Endothelial cell of umbilical vein (primary cell): ENCODE results near the gene ADAMTS14. TPM values are rescaled to one million over a fixed set of nuclear protein-coding genes. Genes with fewer than 3 reads are reported as not detected.

Source experiments
- BruUV-seq: library from RNA; stranded (reverse); fragments of 400-500 nt; replicated peaks from 2 replicates; lab custom pipeline; 2021; lab: Mats Ljungman, UMichigan
- CTCF ChIA-PET: fragments of 300-600, 350-600 bp; sonication (Branson Sonifier 250); formaldehyde crosslinking; loops from one replicate; lab custom pipeline; 2021; ENCODE audit warnings: antibody characterized with exemption, inconsistent platforms; lab: Charles Lee
- POLR2A ChIA-PET: fragments of 300-600, 350-600 bp; sonication (Branson Sonifier 250); formaldehyde crosslinking; loops from one replicate; lab custom pipeline; 2021; ENCODE audit warnings: antibody characterized with exemption, inconsistent platforms; lab: Charles Lee
- DNase-seq: peaks from one replicate; pipeline ENCODE4 v3.0.0-alpha.2; 2011; ENCODE audit warnings: low read depth, low spot score
- FAIRE-seq: peaks from 2 replicates; lab custom pipeline; 2011; peaks lifted over from hg19 to GRCh38; lab: Jason Lieb, UNC
- H2AFZ ChIP-seq: 2 replicates; pipeline ENCODE4 v1.6.0; 2012; ENCODE audit warnings: low read depth, low read length, control low read depth, inconsistent platforms
- H3K27ac ChIP-seq: 2 replicates; pipeline ENCODE4 v1.5.1; 2011; ENCODE audit warnings: low read depth, mild to moderate bottlenecking, control low read depth, low read length, moderate library complexity; ENCODE audit not compliant: insufficient read depth
- H3K27me3 ChIP-seq, 2 experiments: 2 replicates each; pipeline versions ENCODE4 v1.6.0 to v1.6.1; 2011; ENCODE audit warnings: low read length in 2 of 2, mixed read lengths in 1 of 2; ENCODE audit not compliant: control insufficient read depth in 2 of 2, insufficient read depth in 2 of 2
- H3K36me3 ChIP-seq, 2 experiments: 2 replicates in 1 of 2; 3 replicates in 1 of 2; pipeline ENCODE4 v1.5.1; 2011; ENCODE audit warnings: low read length in 2 of 2, mild to moderate bottlenecking in 1 of 2, moderate library complexity in 1 of 2; ENCODE audit not compliant: control insufficient read depth in 2 of 2, insufficient read depth in 2 of 2; ENCODE audit errors: extremely low read depth in 1 of 2
- H3K4me1 ChIP-seq: 3 replicates; pipeline ENCODE4 v1.5.1; 2011; ENCODE audit warnings: mild to moderate bottlenecking, low read length; ENCODE audit not compliant: control insufficient read depth, insufficient read depth; ENCODE audit errors: extremely low read depth
- H3K4me2 ChIP-seq: 2 replicates; pipeline ENCODE4 v1.6.1; 2011; ENCODE audit warnings: low read length, control low read depth, mixed read lengths; ENCODE audit not compliant: insufficient read depth
- H3K4me3 ChIP-seq, 3 experiments: fragments of 200-600 bp in 1 of 3; sonication (generic), shearing (Covaris generic) in 1 of 3; replicated peaks in 1 of 3; 2 replicates each; pipeline ENCODE4 v1.5.1; 2011 to 2016; ENCODE audit warnings: control low read depth in 3 of 3, low read length in 3 of 3, mild to moderate bottlenecking in 2 of 3, inconsistent platforms in 1 of 3, low read depth in 1 of 3, moderate library complexity in 1 of 3; ENCODE audit not compliant: insufficient read depth in 1 of 3
- H3K79me2 ChIP-seq: 2 replicates; pipeline ENCODE4 v1.6.0; 2012; ENCODE audit warnings: low read length, inconsistent platforms; ENCODE audit not compliant: control insufficient read depth, insufficient read depth
- H3K9ac ChIP-seq: replicated peaks from 2 replicates; pipeline ENCODE3; 2011; ENCODE audit warnings: low read length, control low read depth; ENCODE audit not compliant: insufficient read depth; ENCODE audit errors: extremely low read depth
- H3K9me1 ChIP-seq: replicated peaks from 3 replicates; pipeline ENCODE4 v1.6.0; 2011; ENCODE audit warnings: mild to moderate bottlenecking, low read length; ENCODE audit not compliant: control insufficient read depth, insufficient read depth; ENCODE audit errors: extremely low read depth
- H3K9me3 ChIP-seq: replicated peaks from 2 replicates; pipeline ENCODE4 v1.5.1; 2012; ENCODE audit warnings: low read length, inconsistent platforms; ENCODE audit not compliant: control insufficient read depth, insufficient read depth
- H4K20me1 ChIP-seq: replicated peaks from 2 replicates; pipeline ENCODE3; 2011; ENCODE audit warnings: mild to moderate bottlenecking, low read length; ENCODE audit not compliant: control insufficient read depth, insufficient read depth; ENCODE audit errors: extremely low read depth
- EZH2 ChIP-seq: IDR thresholded peaks from 2 replicates; pipeline ENCODE4 v1.6.1; 2012; ENCODE audit warnings: borderline replicate concordance, low read depth, mild to moderate bottlenecking, moderate library complexity, low read length, inconsistent platforms; ENCODE audit not compliant: severe bottlenecking
- FOS ChIP-seq: IDR thresholded peaks from 2 replicates; pipeline ENCODE4 v1.6.1; 2011; ENCODE audit warnings: mild to moderate bottlenecking, low read length, moderate library complexity, borderline replicate concordance; ENCODE audit not compliant: insufficient read depth
- GATA2 ChIP-seq: IDR thresholded peaks from 2 replicates; pipeline ENCODE4 v1.7.0; 2011; ENCODE audit warnings: low read depth, mild to moderate bottlenecking, moderate library complexity, mixed read lengths, low read length; ENCODE audit not compliant: insufficient read length, insufficient read depth
- JUN ChIP-seq: IDR thresholded peaks from 2 replicates; pipeline ENCODE4 v1.6.1; 2011; ENCODE audit warnings: borderline replicate concordance, low read depth; ENCODE audit not compliant: insufficient read length, insufficient read depth
- MYC ChIP-seq: IDR thresholded peaks from one replicate; pipeline ENCODE4 v1.6.1; 2011; ENCODE audit warnings: mild to moderate bottlenecking, low read depth, low read length
- POLR2A ChIP-seq: IDR thresholded peaks from 2 replicates; pipeline ENCODE4 v1.6.1; 2012; ENCODE audit warnings: low read depth, mild to moderate bottlenecking, control low read depth, low read length
- POLR2AphosphoS5 ChIP-seq: IDR thresholded peaks from 2 replicates; pipeline ENCODE4 v1.6.1; 2012; ENCODE audit warnings: low read depth, mild to moderate bottlenecking, control low read depth, low read length, moderate library complexity; ENCODE audit not compliant: insufficient read depth
- dilution Hi-C: fragments of 300-500 bp; cut with MboI; formaldehyde crosslinking; loops from one replicate; pipeline ENCODE4 v1.15.0; 2019; ENCODE audit warnings: low sequenced_read_pairs; ENCODE audit not compliant: extremely low pct_ligation_motif_present
- intact Hi-C: fragments of 100-400 bp; cut with micrococcal nuclease; formaldehyde crosslinking; loops from one replicate; pipeline ENCODE4 v1.10.0; 2022
- polyA plus RNA-seq, 4 experiments: library from polyadenylated mRNA; depleted of rRNA in 3 of 4; stranded (reverse) in 3 of 4; unstranded in 1 of 4; fragments of >200 nt; gene quantifications; 2 replicates each; pipeline versions ENCODE4 v1.2.1 to v1.2.3, GENCODE V29; 2011 to 2012; ENCODE audit warnings: missing spikeins in 1 of 4
- total RNA-seq: library from RNA; stranded (reverse); gene quantifications from 2 replicates; pipeline ENCODE4 v1.2.3, GENCODE V29; 2021
- TF ChIP-seq, protein P1 (sequence below), 2 donors: IDR thresholded peaks; 1 replicate in 1 of 2; 2 replicates in 1 of 2; pipeline ENCODE4 v1.5.1; 2011; ENCODE audit warnings: low read length in 2 of 2, mild to moderate bottlenecking in 2 of 2, moderate library complexity in 2 of 2, control low read depth in 1 of 2, inconsistent platforms in 1 of 2, low read depth in 1 of 2; ENCODE audit not compliant: insufficient read depth in 1 of 2; ENCODE audit errors: extremely low read depth in 1 of 2
- TF ChIP-seq, protein P2 (sequence below): IDR thresholded peaks from 2 replicates; pipeline ENCODE4 v1.6.1; 2011; ENCODE audit not compliant: insufficient read depth, insufficient read length

Gene ADAMTS14
- total and polyA plus RNA-seq, 2 donors (not counting 3 experiments of a cell fraction or from before 2014, with no cell fraction given) = not detected

DNA sequence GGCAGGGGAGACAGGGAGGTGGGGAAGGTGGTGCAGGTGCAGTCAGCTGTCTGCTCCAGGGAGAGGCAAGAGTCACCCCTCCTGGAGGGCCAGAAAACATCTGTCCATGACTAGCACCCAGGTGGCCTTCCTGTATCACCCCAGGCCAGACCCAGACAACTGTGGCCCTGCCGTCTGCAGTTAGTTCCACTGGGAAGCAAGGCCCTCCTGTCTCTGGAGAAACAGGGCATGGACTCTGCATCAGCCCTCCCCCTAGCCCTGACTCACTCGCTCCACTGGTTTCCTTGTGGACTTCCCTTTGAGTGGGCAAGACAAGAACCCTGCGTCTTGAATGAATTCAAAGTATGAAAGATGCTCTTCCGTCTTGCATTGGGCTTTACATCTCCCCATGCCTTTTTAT lies 100.3 kb downstream of the ADAMTS14 start:
- POLR2A ChIA-PET = no interaction called here
- CTCF ChIA-PET = no interaction called here
- H3K36me3 ChIP-seq = no peaks in the 10 kb centered on the region
- intact Hi-C loops (no loop called here), dilution Hi-C loops (no loop called here)
- TF ChIP-seq EZH2 = no peak
- no peak for TF ChIP-seq FOS
- BruUV-seq = no TSS peak
- no peak overlapping the region for H3K4me3 ChIP-seq
- no peaks in the 10 kb centered on the region for H3K79me2 ChIP-seq
- no peaks in the 10 kb centered on the region for H3K9me1 ChIP-seq
- H3K9ac ChIP-seq = no peak overlapping the region
- DNase-seq (no peak), FAIRE-seq (no peak)
- H4K20me1 ChIP-seq = no peaks in the 10 kb centered on the region
- H3K4me2 ChIP-seq = no peak overlapping the region
- H3K27ac ChIP-seq = no peak overlapping the region
- H3K4me1 ChIP-seq = no peaks in the 10 kb centered on the region
- H3K27me3 ChIP-seq = peaks cover 2 to 3% of the 10 kb centered on the region in 2 experiments
- no peak overlapping the region for H2AFZ ChIP-seq
- no peaks in the 10 kb centered on the region for H3K9me3 ChIP-seq

DNA sequence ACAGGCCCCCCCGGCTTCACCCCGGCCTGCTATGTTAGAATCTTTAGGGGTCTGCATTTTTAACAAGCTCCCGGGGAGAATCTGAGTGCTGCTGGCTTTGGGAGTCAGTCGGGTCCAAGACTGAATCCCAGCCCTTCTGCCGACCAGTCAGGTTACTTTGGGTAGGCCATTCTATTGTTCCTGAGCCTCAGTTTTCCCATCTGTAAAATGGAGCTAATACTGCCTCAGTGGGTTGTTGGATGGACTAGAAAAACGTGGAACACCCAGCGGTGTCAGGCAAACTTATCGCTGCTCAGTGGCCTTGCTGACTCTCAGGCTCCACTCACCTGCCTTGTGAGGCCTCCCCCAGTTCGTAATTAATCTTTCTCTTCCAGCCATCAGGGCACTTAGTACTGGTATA lies 101.2 kb downstream of the ADAMTS14 start:
- Histone ChIP-seq H3K4me1 (no peaks in the 10 kb centered on the region), H3K9ac (no peak overlapping the region), H3K9me1 (no peaks in the 10 kb centered on the region), H3K36me3 (no peaks in the 10 kb centered on the region), H4K20me1 (no peaks in the 10 kb centered on the region), H3K79me2 (no peaks in the 10 kb centered on the region), H3K4me3 (no peak overlapping the region), H3K4me2 (no peak overlapping the region), H3K27ac (no peak overlapping the region), H2AFZ (no peak overlapping the region), H3K27me3 (peaks cover 2 to 3% of the 10 kb centered on the region in 2 experiments), H3K9me3 (no peaks in the 10 kb centered on the region)
- ChIA-PET CTCF (interaction anchor here (1.6 kb wide), 1 partner anchor 16 kb away, joined by 3 read pairs; no protein-coding TSS in a partner anchor), POLR2A (interaction anchor here (0.6 kb wide), 1 partner anchor 603 kb away, joined by 5 read pairs; the partner anchor contains the start of gene SAR1A)
- dilution Hi-C loops = no loop called here
- TF ChIP-seq POLR2A (no peak), FOS (no peak), MYC (no peak), EZH2 (no peak), JUN (no peak), GATA2 (no peak), POLR2AphosphoS5 (no peak)
- TF ChIP-seq, protein P1, sequence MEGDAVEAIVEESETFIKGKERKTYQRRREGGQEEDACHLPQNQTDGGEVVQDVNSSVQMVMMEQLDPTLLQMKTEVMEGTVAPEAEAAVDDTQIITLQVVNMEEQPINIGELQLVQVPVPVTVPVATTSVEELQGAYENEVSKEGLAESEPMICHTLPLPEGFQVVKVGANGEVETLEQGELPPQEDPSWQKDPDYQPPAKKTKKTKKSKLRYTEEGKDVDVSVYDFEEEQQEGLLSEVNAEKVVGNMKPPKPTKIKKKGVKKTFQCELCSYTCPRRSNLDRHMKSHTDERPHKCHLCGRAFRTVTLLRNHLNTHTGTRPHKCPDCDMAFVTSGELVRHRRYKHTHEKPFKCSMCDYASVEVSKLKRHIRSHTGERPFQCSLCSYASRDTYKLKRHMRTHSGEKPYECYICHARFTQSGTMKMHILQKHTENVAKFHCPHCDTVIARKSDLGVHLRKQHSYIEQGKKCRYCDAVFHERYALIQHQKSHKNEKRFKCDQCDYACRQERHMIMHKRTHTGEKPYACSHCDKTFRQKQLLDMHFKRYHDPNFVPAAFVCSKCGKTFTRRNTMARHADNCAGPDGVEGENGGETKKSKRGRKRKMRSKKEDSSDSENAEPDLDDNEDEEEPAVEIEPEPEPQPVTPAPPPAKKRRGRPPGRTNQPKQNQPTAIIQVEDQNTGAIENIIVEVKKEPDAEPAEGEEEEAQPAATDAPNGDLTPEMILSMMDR (IDR thresholded peaks at IDR 0.05; ENCODE audit: extremely low read depth in 1 of 2, insufficient read depth in 1 of 2, low read depth in 1 of 2, low read length in 2 of 2) = no peak
- TF ChIP-seq, protein P2, sequence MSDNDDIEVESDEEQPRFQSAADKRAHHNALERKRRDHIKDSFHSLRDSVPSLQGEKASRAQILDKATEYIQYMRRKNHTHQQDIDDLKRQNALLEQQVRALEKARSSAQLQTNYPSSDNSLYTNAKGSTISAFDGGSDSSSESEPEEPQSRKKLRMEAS = no peak
- no peak for DNase-seq
- no peak for FAIRE-seq
- intact Hi-C loops = no loop called here
- no TSS peak for BruUV-seq
